Vagina (tissue), 2 donors: ENCODE data around the gene PRTN3.

Experiments
- CTCF ChIP-seq, 3 experiments: fragments of 450-650 bp in 2 of 3; fragments of 200-600 bp in 1 of 3; sonication (generic) in 1 of 3; IDR thresholded peaks; one replicate each; pipeline ENCODE4 v1.5.1; 2017 to 2019; ENCODE audit warnings: antibody characterized with exemption in 3 of 3, mild to moderate bottlenecking in 2 of 3, moderate library complexity in 2 of 3
- POLR2A ChIP-seq, 2 donors: fragments of 450-650 bp; IDR thresholded peaks; one replicate each; pipeline ENCODE4 v1.6.1; 2017; ENCODE audit warnings: antibody characterized with exemption in 2 of 2, mild to moderate bottlenecking in 2 of 2, moderate library complexity in 2 of 2

DNA sequence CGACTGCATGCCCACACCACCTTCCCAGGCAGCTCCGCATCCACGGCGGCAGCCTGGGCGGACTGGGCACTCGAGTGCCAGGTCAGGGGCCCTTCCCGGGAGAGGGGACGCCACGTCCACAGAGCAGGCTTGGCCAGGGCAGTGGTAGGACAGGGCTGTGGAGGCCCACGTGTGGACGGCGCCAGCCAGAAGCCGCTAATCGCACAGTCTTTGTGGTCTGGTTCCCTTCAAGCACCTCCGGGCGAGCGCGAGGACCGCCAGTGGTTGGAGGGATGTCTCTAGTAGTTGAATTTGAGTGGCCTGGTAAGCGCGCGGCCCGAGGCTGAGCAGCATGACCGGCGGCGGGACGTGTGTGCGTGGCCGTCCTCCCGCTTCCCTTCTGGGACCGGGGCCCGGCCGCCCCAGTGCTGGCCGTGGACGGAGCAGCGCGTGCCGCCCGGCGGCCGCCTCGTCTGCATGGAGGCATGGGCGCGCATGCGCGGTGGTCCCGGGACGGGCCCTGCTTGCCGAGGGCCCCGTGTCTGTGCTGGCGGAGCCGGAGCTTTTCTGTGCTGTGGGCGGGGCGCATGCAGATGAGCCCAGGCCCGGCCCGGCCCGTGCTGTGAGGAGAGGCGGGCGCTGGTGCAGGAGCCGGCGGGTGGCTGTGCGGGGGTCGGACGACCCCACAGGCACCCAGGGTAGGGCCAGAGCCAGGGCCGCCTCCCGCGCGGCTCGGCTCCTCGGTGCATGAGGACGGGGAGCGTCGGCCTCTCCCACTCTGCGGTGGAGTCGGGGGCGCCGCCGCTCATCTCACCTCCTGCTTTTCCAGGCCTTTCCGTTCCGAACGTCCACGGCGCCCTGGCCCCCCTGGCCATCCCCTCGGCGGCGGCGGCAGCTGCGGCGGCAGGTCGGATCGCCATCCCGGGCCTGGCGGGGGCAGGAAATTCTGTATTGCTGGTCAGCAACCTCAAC lies 34.9 kb upstream of the PRTN3 start:
- TF ChIP-seq CTCF (IDR thresholded peaks at IDR 0.05) (no peak), POLR2A (IDR thresholded peaks at IDR 0.05) (no peak)
